Measurements from ENCODE around the gene C2CD2. TPM values are rescaled to one million over a fixed set of nuclear protein-coding genes. Genes with fewer than 3 reads are reported as not detected.
"Not testable (repeated sequence)": the region's sequence is repeated elsewhere in the genome, so short reads cannot be mapped to it uniquely, and the experiment has no call there.

The C2CD2 gene
- total RNA-seq, 2 experiments from 2014 or later: 6.9 to 7.3 TPM

DNA sequence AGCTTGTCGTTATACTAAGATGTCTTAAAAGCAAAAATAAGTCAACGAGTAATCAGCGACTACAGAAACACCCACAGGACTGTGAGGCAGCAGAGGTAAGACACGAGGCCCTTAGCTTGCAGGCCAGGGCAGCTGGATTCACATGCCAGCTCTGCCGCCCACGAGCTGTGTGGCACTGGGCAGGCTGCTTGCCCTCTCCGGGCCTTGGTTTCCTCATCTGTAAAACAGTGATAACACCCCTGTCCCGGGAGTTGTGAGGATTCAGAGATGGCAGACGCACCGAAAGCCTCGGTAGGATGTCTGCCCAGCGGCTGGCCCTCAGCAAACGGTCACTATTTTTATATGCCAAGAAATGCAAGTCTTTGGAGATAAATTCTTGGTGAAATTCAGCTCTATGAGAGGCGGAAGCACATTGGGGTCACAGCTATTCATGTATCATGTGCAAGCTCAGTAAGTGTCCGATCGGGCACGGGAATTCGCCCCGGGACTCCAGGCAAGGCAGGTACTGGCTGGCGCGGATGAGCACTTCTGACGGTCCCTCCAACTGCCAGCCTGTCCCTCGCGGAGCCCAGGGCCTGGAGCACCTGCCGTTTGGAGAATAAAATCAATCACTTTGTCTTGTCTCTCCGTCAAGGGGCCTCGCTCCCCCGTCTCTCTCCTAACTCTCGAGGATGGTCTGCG, 1.1 kb downstream of the C2CD2 start:
- intact Hi-C loops (cut with micrococcal nuclease): loop anchor here (1.0 kb wide), 1 partner anchor 25 kb away; no protein-coding TSS in a partner anchor
- Mint-ChIP-seq H3K4me3 (peak overlapping the region; percentile 44), H3K36me3 (ENCODE audit: low read depth) (no peaks in the 10 kb centered on the region), H3K27ac (no peak overlapping the region), H3K9me3 (no peaks in the 10 kb centered on the region), H3K27me3 (ENCODE audit: low read depth) (peaks cover 4% of the 10 kb centered on the region), H3K4me1 (ENCODE audit: low read depth) (peaks cover 13% of the 10 kb centered on the region)
- no peak for DNase-seq
- CTCF ChIA-PET: no interaction called here

DNA sequence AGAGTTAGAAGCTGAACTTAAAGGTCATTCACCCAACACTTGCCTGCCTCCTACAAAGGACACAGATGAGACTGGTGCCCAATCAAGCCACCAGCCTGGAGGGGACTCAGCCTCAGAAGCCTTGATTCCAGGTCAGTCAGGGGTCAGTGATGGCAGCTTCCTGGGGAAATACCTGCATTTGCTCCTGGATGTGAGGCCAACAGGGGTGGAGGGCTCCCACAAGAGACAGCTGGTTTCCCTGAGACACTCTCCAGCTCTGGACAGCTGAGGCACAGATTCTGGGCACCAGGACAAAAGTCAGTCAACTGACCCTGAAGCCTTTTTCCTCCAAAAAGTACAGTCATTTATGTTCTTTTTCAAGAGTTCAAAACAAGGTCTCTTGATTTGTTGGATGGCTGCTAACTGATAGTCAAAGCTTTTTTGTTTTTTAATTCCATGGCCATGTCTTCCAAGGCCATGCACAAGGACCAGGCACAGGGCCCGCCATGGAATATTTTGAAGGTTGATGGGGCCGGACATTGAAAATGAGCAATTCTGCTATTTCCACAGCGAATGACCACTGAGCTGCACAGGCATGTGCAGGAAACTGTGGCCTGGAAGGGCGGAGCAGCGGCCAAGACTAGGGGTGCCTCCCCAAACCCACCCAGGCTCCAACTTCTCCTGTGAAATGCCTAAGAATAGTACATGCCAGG, 1.8 kb downstream of the C2CD2 start:
- CTCF ChIA-PET: no interaction called here
- Mint-ChIP-seq H3K9me3 (no peaks in the 10 kb centered on the region), H3K27me3 (ENCODE audit: low read depth) (peaks cover 4% of the 10 kb centered on the region), H3K27ac (no peak overlapping the region), H3K4me3 (peak overlapping the region; percentile 44), H3K36me3 (ENCODE audit: low read depth) (no peaks in the 10 kb centered on the region), H3K4me1 (ENCODE audit: low read depth) (peaks cover 11% of the 10 kb centered on the region)
- no peak for DNase-seq
- intact Hi-C loops (cut with micrococcal nuclease): no loop called here

DNA sequence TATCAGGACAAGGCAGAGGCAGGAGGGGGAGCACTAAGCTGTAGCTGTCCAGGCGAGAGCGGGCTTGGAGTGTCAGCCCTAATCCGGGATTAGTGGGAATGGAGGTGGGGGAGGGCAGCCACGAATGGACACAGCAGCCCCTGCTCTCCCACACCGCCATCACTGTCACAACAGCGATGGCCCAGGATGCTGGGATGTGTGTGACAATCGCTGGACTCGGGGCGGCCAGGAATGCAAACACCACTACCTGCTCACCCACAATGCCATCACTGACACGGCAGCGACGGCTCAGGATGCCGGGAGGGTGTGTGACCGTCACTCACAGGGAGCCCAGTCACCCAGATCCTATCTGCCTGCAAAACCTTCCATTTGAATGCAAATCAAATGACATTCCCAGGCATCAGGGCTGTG, 2.9 kb downstream of the C2CD2 start:
- no peaks in the 10 kb centered on the region for H3K9me3 Mint-ChIP-seq
- no peak overlapping the region for H3K27ac Mint-ChIP-seq
- CTCF ChIA-PET: no interaction called here
- intact Hi-C loops (cut with micrococcal nuclease): no loop called here
- no peak overlapping the region for H3K4me3 Mint-ChIP-seq
- peaks cover 4% of the 10 kb centered on the region for H3K27me3 Mint-ChIP-seq (ENCODE audit: low read depth)
- no peaks in the 10 kb centered on the region for H3K36me3 Mint-ChIP-seq (ENCODE audit: low read depth)
- no peak for DNase-seq
- H3K4me1 Mint-ChIP-seq (ENCODE audit: low read depth): peaks cover 10% of the 10 kb centered on the region

DNA sequence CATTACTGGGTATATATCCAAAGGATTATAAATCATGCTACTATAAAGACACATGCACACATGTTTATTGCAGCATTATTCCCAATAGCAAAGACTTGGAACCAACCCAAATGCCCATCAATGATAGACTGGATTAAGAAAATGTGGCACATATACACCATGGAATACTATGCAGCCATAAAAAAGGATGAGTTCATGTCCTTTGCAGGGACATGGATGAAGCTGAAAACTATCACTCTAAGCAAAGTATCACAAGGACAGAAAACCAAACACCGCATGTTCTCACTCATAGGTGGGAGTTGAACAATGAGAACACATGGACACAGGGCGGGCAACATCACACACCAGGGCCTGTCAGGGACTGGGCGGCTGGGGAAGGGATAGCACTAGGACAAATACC, 4.2 kb downstream of the C2CD2 start:
- H3K27me3 Mint-ChIP-seq (ENCODE audit: low read depth); H3K4me3 Mint-ChIP-seq; DNase-seq; intact Hi-C loops (cut with micrococcal nuclease); H3K36me3 Mint-ChIP-seq (ENCODE audit: low read depth); H3K27ac Mint-ChIP-seq; CTCF ChIA-PET; H3K9me3 Mint-ChIP-seq; H3K4me1 Mint-ChIP-seq (ENCODE audit: low read depth): not testable (repeated sequence)

DNA sequence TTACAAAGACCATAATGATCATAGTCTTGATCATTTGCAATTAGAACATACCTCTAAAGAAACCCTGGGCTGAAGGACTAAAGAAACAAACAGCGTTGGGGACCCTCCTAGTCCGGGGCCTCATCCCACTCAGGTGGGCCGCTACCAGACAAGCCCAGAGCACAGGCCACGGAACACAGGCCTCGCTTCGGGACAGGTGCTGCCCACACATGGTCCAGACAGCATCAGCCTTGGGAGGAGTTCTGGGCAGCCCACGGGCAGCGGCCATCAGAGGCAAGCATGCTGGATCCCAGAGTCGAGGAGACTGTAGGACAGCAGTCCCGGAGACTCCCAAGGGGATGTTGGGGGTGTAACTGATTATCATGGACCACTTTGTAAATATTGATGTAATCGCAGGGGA, 4.9 kb downstream of the C2CD2 start:
- Mint-ChIP-seq H3K27ac (no peak overlapping the region), H3K9me3 (no peaks in the 10 kb centered on the region), H3K4me1 (ENCODE audit: low read depth) (peaks cover 3% of the 10 kb centered on the region), H3K4me3 (no peak overlapping the region), H3K36me3 (ENCODE audit: low read depth) (no peaks in the 10 kb centered on the region), H3K27me3 (ENCODE audit: low read depth) (no peaks in the 10 kb centered on the region)
- intact Hi-C loops (cut with micrococcal nuclease): no loop called here
- CTCF ChIA-PET: no interaction called here
- no peak for DNase-seq

DNA sequence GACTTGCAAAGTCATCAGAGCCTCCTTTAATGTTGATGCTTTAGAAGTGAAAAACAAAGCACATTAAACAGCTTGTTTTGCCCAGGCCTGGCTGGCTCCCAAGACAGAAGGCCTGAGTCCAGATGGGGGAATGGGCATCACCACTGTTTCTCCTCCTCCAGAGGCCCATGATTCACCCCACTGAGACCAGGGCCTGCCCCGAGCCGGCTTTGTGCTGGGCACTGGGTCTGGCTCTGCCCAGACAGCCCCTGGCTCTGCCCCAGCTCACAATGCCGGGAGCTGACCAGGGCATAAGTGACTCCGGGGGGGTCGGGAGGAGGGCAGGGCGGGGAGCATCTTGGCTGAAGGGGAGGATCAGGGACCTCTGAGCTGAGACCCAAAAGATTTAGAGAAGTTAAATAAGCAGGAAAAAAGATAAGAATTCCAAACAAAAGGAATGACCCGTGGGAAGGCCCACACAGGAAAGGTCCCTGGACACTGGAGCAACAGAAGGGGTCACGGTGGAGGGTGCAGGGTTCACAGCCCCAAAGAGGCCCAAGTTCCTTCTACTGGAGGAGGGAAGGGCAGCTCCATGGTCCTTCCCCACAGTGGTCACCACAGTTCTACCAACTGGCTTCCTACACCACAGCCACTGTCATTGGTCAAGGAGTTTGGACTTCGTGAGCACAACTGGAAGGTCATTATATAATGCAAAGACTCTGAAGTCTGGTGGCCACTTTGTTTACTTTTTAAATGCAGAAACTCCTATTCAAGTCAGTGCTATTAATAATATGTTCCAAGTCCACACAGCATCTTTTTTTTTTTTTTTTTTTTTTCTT, 5.5 kb downstream of the C2CD2 start:
- Mint-ChIP-seq H3K27me3 (ENCODE audit: low read depth) (no peaks in the 10 kb centered on the region), H3K4me3 (no peak overlapping the region), H3K36me3 (ENCODE audit: low read depth) (no peaks in the 10 kb centered on the region), H3K9me3 (no peaks in the 10 kb centered on the region), H3K4me1 (ENCODE audit: low read depth) (peaks cover 3% of the 10 kb centered on the region), H3K27ac (no peak overlapping the region)
- CTCF ChIA-PET: interaction anchor here (0.9 kb wide), 1 partner anchor 169 kb away, joined by 4 read pairs; no protein-coding TSS in a partner anchor
- intact Hi-C loops (cut with micrococcal nuclease): no loop called here
- DNase-seq: no peak

DNA sequence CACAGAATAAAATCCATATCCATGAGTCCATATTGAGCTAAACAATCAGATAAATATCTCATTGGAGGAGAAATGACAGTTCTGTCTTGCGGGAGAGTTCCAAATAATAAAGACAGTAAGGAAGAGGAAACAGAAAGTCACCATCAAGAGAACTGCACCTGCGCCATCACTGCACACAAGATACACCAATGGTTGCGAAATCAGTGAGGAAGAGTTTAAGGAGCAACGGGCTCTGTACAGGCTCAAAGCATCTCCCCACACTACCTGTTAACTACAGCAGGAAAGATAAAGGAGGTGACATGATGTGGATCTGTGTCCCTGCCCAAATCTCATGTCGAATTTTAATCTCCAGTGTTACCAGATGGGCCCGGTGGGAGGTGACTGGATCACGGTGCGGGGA, 7.8 kb downstream of the C2CD2 start:
- no peak overlapping the region for H3K4me3 Mint-ChIP-seq
- no peak for DNase-seq
- no peaks in the 10 kb centered on the region for H3K27me3 Mint-ChIP-seq (ENCODE audit: low read depth)
- H3K4me1 Mint-ChIP-seq (ENCODE audit: low read depth): no peaks in the 10 kb centered on the region
- intact Hi-C loops (cut with micrococcal nuclease): no loop called here
- CTCF ChIA-PET: no interaction called here
- no peaks in the 10 kb centered on the region for H3K36me3 Mint-ChIP-seq (ENCODE audit: low read depth)
- no peaks in the 10 kb centered on the region for H3K9me3 Mint-ChIP-seq
- H3K27ac Mint-ChIP-seq: no peak overlapping the region

DNA sequence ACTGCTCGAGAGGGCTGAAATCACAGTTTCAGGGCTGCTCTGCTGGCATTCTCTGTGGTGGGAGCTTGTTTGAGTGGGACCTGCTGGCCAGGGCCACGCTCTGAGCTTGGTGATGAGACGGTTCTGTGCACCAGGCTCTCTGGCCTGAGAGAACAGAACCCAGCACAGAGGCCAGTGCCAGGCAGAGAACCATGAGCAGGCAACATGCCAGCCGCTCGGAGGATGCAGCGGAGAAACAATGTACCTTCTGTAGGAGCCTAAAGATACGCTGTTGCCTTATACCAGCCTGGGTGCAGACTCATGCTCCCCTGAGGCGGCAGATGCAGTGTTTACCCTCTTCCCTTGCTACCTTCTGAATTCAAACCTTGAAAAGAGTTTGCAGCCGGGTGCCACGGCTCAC, 10.0 kb downstream of the C2CD2 start:
- no peak for DNase-seq
- H3K27me3 Mint-ChIP-seq (ENCODE audit: low read depth): no peaks in the 10 kb centered on the region
- H3K36me3 Mint-ChIP-seq (ENCODE audit: low read depth): no peaks in the 10 kb centered on the region
- no peaks in the 10 kb centered on the region for H3K4me1 Mint-ChIP-seq (ENCODE audit: low read depth)
- no peaks in the 10 kb centered on the region for H3K9me3 Mint-ChIP-seq
- intact Hi-C loops (cut with micrococcal nuclease): no loop called here
- no peak overlapping the region for H3K4me3 Mint-ChIP-seq
- CTCF ChIA-PET: interaction anchor here (1.0 kb wide), 1 partner anchor 66 kb away, joined by 4 read pairs; no protein-coding TSS in a partner anchor
- H3K27ac Mint-ChIP-seq: no peak overlapping the region

DNA sequence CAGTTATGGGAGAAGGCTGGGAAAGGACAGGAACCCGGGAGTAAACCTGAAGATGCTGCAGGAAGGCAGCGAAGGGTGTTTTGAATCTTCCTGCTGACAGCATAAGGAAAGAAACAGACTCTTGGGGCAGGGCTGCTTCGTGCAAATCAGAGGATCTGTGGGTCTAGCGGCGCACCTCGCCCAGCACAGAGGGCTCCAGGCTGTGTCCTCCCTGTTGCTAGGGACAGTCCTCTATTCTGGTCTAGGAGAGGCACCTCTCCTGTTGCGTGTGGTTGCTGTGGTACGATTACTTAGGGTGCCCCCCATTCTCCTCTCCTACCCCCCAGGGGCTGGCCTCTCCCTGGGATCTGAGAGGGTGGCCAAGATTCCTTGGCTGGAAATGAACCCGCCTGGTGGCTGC, 11.4 kb downstream of the C2CD2 start:
- H3K27me3 Mint-ChIP-seq (ENCODE audit: low read depth): no peaks in the 10 kb centered on the region
- no peak for DNase-seq
- no peaks in the 10 kb centered on the region for H3K4me1 Mint-ChIP-seq (ENCODE audit: low read depth)
- no peaks in the 10 kb centered on the region for H3K9me3 Mint-ChIP-seq
- no peak overlapping the region for H3K27ac Mint-ChIP-seq
- CTCF ChIA-PET: no interaction called here
- intact Hi-C loops (cut with micrococcal nuclease): no loop called here
- no peaks in the 10 kb centered on the region for H3K36me3 Mint-ChIP-seq (ENCODE audit: low read depth)
- H3K4me3 Mint-ChIP-seq: no peak overlapping the region

DNA sequence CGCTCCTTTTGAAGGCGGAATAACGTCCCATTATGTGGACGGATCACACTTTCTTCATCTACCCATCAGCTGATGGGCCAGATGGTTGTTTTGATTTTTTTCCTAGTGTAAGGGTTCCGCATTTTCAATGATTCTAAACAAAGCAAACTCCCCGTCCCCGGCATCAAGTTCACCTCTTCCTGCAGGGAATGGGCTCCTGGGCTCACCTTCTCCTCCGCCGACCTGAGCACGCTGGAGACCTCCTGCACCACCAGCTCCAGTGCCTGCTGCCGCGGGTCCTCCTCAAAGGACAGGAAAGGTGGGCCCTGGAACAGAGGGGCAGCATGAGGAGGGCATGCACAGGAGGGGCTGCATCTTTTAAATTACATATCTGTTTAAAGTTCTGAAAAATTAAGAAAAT, 11.9 kb downstream of the C2CD2 start:
- intact Hi-C loops (cut with micrococcal nuclease): no loop called here
- no peak overlapping the region for H3K27ac Mint-ChIP-seq
- DNase-seq: no peak
- no peaks in the 10 kb centered on the region for H3K9me3 Mint-ChIP-seq
- H3K4me3 Mint-ChIP-seq: no peak overlapping the region
- no peaks in the 10 kb centered on the region for H3K4me1 Mint-ChIP-seq (ENCODE audit: low read depth)
- H3K27me3 Mint-ChIP-seq (ENCODE audit: low read depth): no peaks in the 10 kb centered on the region
- no peaks in the 10 kb centered on the region for H3K36me3 Mint-ChIP-seq (ENCODE audit: low read depth)
- CTCF ChIA-PET: no interaction called here

DNA sequence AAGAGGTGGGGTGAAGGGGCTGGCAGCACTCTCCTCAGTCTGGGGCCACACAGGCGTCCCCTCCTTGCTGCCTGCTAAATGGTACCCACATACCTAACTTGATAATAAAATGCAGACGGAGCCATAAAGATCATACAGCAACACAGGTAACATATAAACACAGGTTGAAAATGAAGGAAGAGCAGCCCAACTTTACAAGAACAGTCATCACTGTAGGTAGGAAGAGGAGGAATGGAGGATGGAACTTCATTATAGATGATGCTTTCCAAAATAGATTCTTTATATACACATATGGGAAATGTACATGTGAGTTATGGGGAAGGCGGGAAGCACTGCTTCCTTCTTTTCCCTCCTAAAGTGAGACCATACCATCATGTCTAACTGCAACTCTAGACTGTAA, 13.4 kb downstream of the C2CD2 start:
- H3K4me1 Mint-ChIP-seq (ENCODE audit: low read depth): no peaks in the 10 kb centered on the region
- H3K27ac Mint-ChIP-seq: no peak overlapping the region
- H3K4me3 Mint-ChIP-seq: no peak overlapping the region
- no peaks in the 10 kb centered on the region for H3K9me3 Mint-ChIP-seq
- intact Hi-C loops (cut with micrococcal nuclease): no loop called here
- H3K27me3 Mint-ChIP-seq (ENCODE audit: low read depth): no peaks in the 10 kb centered on the region
- no peaks in the 10 kb centered on the region for H3K36me3 Mint-ChIP-seq (ENCODE audit: low read depth)
- CTCF ChIA-PET: no interaction called here
- DNase-seq: no peak

DNA sequence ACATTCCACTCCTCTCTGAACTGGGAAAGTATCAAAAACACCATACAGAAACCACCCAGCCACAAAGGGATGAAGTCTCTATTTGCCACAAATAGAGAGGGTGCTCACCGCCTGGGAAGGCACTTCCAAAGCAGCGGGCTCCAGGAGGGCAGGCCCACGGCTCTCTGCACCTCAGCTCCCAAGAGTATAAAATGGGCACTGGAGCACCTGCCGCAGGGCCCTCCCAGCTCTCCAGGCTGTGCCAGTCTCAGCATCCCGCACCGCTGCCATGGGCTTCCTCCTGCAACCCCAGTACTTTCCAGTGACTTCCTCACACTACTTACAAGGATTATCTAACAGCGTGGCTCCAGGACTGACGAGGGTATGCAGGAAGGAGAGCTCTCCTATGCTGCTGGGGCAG, 14.4 kb downstream of the C2CD2 start:
- Mint-ChIP-seq H3K27ac (no peak overlapping the region), H3K36me3 (ENCODE audit: low read depth) (no peaks in the 10 kb centered on the region), H3K4me1 (ENCODE audit: low read depth) (no peaks in the 10 kb centered on the region), H3K27me3 (ENCODE audit: low read depth) (no peaks in the 10 kb centered on the region), H3K9me3 (no peaks in the 10 kb centered on the region), H3K4me3 (no peak overlapping the region)
- intact Hi-C loops (cut with micrococcal nuclease): no loop called here
- CTCF ChIA-PET: no interaction called here
- DNase-seq: no peak
